K562 (cell line): Measurements from ENCODE around the gene P2RX5. TPM values are rescaled to one million over a fixed set of nuclear protein-coding genes. Genes with fewer than 3 reads are reported as not detected.
A peak's percentile ranks its signal among the peaks of the same experiment; 100 is the strongest.

Source experiments
- RAD21 ChIP-seq, 2 experiments: fragments of 250-450 bp in 1 of 2; fragments of 450-650 bp in 1 of 2; sonication (Bioruptor Pico) in 1 of 2; formaldehyde crosslinking in 1 of 2; IDR thresholded peaks in 1 of 2; conservative IDR thresholded peaks in 1 of 2; 2 replicates each; pipeline versions ENCODE4 v1.4.0 to v1.8.0; 2020 to 2022; ENCODE audit warnings: mild to moderate bottlenecking in 2 of 2, moderate library complexity in 1 of 2
- REST ChIP-seq, 2 experiments: fragments of 450-650 bp; formaldehyde crosslinking in 1 of 2; IDR thresholded peaks; 2 replicates each; pipeline versions ENCODE4 v1.4.0 to v1.6.1; 2014 to 2020; ENCODE audit warnings: mild to moderate bottlenecking in 2 of 2, borderline replicate concordance in 1 of 2, low read depth in 1 of 2
- TAF9B ChIP-seq: fragments of 450-650 bp; IDR thresholded peaks from 2 replicates; pipeline ENCODE4 v1.6.1; 2018; ENCODE audit warnings: mild to moderate bottlenecking; ENCODE audit not compliant: partially characterized antibody
- ZFP30 ChIP-seq: fragments of 250-450 bp; sonication (Bioruptor Pico); IDR thresholded peaks from 2 replicates; pipeline ENCODE4 v1.8.0; 2022; ENCODE audit warnings: moderate library complexity, mild to moderate bottlenecking, inconsistent platforms, borderline replicate concordance
- ZFX ChIP-seq: sonication (generic); formaldehyde crosslinking; IDR thresholded peaks from 2 replicates; pipeline ENCODE4 v1.8.0; 2022; ENCODE audit warnings: mild to moderate bottlenecking, missing genetic modification reagents, moderate library complexity
- polyA plus RNA-seq, 8 experiments: library from polyadenylated mRNA; depleted of rRNA in 4 of 8; stranded (reverse) in 5 of 8; unstranded in 3 of 8; fragments of >200 nt; fragmentation: Nextera tagmentation in 2 of 8; fragmentation: Illumina TruSeq in 1 of 8; extraction: Ambion mirVana in 2 of 8; extraction: Trizol in 1 of 8; gene quantifications; 2 replicates each; pipeline versions ENCODE4 v1.2.1 to v1.2.3, GENCODE V29; 2011 to 2014; ENCODE audit warnings: inconsistent platforms in 1 of 8, missing spikeins in 1 of 8
- total RNA-seq, 7 experiments: library from RNA; depleted of rRNA in 6 of 7; stranded (reverse); fragments of >200 nt in 6 of 7; fragmentation: Illumina TruSeq in 2 of 7; extraction: Trizol in 2 of 7; gene quantifications; 2 replicates each; pipeline versions ENCODE4 v1.2.1 to v1.2.3, GENCODE V29; 2011 to 2021; ENCODE audit warnings: low replicate concordance in 1 of 7

The P2RX5 gene
- total and polyA plus RNA-seq, 9 of the 15 experiments (the other 6 are each of a cell fraction or from before 2014, with no cell fraction given): 0.31 to 4.0 (median 1.3) TPM

DNA sequence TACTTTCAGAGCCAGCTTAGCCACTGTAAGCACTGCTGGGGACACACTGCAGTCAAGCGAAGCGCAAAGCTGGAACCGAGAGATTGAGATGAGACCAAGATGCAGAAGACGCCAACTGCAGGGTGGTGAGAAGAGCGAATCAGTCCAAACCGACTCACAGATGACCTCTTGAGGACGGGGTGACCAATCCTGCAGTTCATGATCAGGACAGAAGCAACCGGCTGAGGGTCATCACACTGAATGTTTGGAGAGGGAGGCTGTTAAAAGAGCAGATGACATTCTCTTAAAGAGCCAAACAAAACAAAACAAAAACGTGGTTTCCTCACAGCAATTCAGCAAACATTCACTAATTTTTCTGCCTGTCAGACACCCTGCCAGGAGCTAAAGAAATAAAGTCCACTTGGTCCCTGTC, 36.3 kb upstream of the P2RX5 start (continued):
- TF ChIP-seq ZFP30 (no peak), REST (IDR thresholded peaks at IDR 0.05; ENCODE audit: borderline replicate concordance) (peak; percentile 60; the same call in 1 of the 2 replicates), REST (CRISPR knock-in tag; IDR thresholded peaks at IDR 0.05; ENCODE audit: low read depth) (no peak), RAD21 (CRISPR knock-in tag; conservative IDR thresholded peaks at IDR 0.05 in 1 of 2, IDR thresholded peaks at IDR 0.05 in 1 of 2) (peak; percentile 38 to 62), ZFX (CRISPR knock-in tag) (no peak), TAF9B (no peak)
